ENCODE data around the gene GUK1.

Gene GUK1

GRCh38 chr1:228154670-228155571 lies 14.8 kb downstream of the GUK1 start:
- Histone ChIP-seq H3K4me1 (ENCODE audit: insufficient read depth, low read length) (peaks cover 2% of the 10 kb centered on the region; the same call in 1 of the 2 replicates), H3K9ac (ENCODE audit: low read depth, low read length) (no peak overlapping the region), H3K9me3 (ENCODE audit: control insufficient read depth, insufficient read depth, low read length) (no peaks in the 10 kb centered on the region), H3K36me3 (ENCODE audit: insufficient read depth, low read length) (no peaks in the 10 kb centered on the region)

DNA sequence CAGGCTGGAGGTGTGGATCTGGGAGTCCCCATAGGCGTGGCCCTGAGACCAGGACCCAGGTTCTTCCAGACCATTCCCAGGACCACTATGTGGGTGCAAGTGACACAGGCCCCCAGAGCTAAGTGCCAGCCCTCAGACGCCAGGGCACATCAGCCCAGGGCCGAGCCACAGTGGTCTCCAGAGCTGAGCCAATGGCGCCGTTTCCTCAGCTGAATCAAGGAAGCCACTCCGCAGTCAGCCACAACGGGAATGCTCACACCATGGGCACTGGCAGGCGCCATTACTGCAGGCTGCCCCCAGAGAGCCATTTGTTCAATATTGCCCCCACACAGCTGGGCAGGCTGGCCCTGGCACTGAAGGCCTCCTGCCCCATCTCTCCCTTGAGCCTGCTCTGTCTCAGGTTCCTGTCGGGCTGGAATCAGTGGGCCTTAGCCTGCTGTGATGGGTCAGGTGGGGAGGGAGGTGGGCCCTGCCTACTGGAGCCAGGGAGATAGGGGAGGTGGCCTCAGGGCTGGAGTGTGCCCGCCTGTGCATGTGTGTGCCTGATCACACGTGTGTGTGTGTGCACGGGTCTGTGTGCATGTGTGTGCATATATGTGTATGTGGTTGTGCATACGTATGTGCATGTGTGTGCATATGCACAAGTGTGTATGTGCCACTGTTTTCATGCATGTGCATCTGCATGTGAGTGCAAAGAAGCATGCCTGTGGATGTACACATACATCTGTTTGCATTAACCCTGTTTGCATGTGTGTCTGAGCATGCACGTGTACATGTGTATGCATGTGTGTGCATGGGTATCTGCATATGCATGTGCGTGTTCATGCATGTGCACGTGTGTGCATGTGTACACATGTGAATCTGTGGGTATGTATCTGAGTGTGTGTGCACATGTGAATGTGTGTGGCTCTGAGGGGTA lies 15.8 kb downstream of the GUK1 start:
- no peaks in the 10 kb centered on the region for H3K4me1 ChIP-seq (ENCODE audit: insufficient read depth, low read length)
- H3K36me3 ChIP-seq (ENCODE audit: insufficient read depth, low read length), result no peaks in the 10 kb centered on the region
- H3K9me3 ChIP-seq (ENCODE audit: control insufficient read depth, insufficient read depth, low read length), result no peaks in the 10 kb centered on the region
- no peak overlapping the region for H3K9ac ChIP-seq (ENCODE audit: low read depth, low read length)

DNA sequence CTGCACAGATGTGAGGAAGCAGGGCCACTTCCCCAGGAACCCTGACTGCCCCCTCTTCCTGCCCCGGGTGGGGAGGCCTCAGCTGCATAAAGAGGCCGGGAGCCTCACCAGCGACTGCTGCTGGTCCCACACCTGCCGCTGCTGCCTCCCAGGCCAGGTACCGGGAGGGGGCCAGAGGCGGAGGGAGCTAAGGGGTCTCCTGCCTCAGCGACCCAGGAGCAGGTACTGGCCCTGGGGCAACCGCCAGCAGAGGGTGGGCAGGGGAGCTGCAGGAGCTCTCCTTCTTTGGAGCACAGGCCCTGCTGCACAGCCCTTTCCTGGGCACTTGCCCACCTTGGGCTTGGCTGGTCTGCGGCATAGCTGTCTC lies 16.4 kb downstream of the GUK1 start:
- H3K9ac ChIP-seq (ENCODE audit: low read depth, low read length), result no peak overlapping the region
- H3K9me3 ChIP-seq (ENCODE audit: control insufficient read depth, insufficient read depth, low read length), result no peaks in the 10 kb centered on the region
- no peaks in the 10 kb centered on the region for H3K36me3 ChIP-seq (ENCODE audit: insufficient read depth, low read length)

DNA sequence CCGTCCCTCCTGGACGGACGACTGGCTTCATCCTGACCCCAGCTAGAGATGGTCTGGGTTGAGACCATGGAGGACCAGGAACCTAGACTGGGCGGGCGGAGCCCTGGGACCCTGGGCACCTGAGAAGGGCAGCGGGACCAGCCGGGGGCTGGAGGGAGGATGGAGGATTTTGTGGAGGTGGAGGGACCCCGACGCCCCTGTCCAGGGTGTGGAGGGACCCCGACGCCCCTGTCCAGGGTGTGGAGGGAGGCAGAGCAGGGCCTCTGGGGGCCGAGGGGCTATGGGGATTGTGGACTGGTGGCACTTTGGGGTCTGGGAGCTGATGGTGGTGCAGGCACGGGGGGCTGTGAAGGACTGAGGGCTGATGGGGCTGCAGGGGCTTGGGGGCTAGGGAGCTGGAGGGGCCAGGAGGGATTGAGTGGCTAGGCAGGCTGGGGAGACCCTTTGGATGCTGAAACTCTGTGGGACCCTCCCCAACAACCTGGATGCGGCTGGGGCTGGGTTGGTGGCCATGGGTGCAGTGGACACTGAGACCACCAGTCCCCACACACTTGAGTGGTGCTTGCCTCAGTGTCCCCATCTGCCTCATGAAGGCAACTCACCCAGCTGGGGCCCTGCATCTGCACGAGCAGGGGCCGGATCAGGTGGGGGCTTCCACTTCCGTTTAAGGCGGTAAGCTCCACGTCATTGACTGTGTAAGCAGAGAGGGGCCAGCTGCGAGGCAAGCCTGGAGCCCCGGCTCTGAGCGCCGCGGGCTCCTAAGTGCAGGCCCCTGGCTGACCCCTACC lies 17.1 kb downstream of the GUK1 start:
- H3K9me3 ChIP-seq (ENCODE audit: control insufficient read depth, insufficient read depth, low read length), result no peaks in the 10 kb centered on the region
- H3K9ac ChIP-seq (ENCODE audit: low read depth, low read length), result no peak overlapping the region
- peaks cover 4% of the 10 kb centered on the region; the same call in 1 of the 2 replicates for H3K4me1 ChIP-seq (ENCODE audit: insufficient read depth, low read length)
- H3K36me3 ChIP-seq (ENCODE audit: insufficient read depth, low read length), result no peaks in the 10 kb centered on the region

More for the DNA sequence above, 16.4 kb downstream of the GUK1 start:
- no peaks in the 10 kb centered on the region for H3K4me1 ChIP-seq (ENCODE audit: insufficient read depth, low read length)

DNA sequence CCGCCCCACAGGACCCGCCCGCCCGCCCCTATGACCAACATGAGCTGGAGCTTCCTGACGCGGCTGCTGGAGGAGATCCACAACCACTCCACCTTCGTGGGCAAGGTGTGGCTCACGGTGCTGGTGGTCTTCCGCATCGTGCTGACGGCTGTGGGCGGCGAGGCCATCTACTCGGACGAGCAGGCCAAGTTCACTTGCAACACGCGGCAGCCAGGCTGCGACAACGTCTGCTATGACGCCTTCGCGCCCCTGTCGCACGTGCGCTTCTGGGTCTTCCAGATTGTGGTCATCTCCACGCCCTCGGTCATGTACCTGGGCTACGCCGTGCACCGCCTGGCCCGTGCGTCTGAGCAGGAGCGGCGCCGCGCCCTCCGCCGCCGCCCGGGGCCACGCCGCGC lies 17.6 kb downstream of the GUK1 start:
- Histone ChIP-seq H3K4me1 (ENCODE audit: insufficient read depth, low read length) (peaks cover 10% of the 10 kb centered on the region; the same call in 1 of the 2 replicates), H3K9ac (ENCODE audit: low read depth, low read length) (no peak overlapping the region), H3K9me3 (ENCODE audit: control insufficient read depth, insufficient read depth, low read length) (no peaks in the 10 kb centered on the region), H3K36me3 (ENCODE audit: insufficient read depth, low read length) (no peaks in the 10 kb centered on the region)

DNA sequence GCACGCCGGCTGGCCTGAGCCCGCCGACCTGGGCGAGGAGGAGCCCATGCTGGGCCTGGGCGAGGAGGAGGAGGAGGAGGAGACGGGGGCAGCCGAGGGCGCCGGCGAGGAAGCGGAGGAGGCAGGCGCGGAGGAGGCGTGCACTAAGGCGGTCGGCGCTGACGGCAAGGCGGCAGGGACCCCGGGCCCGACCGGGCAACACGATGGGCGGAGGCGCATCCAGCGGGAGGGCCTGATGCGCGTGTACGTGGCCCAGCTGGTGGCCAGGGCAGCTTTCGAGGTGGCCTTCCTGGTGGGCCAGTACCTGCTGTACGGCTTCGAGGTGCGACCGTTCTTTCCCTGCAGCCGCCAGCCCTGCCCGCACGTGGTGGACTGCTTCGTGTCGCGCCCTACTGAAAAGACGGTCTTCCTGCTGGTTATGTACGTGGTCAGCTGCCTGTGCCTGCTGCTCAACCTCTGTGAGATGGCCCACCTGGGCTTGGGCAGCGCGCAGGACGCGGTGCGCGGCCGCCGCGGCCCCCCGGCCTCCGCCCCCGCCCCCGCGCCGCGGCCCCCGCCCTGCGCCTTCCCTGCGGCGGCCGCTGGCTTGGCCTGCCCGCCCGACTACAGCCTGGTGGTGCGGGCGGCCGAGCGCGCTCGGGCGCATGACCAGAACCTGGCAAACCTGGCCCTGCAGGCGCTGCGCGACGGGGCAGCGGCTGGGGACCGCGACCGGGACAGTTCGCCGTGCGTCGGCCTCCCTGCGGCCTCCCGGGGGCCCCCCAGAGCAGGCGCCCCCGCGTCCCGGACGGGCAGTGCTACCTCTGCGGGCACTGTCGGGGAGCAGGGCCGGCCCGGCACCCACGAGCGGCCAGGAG lies 18.3 kb downstream of the GUK1 start:
- no peak overlapping the region for H3K9ac ChIP-seq (ENCODE audit: low read depth, low read length)
- peaks cover 15% of the 10 kb centered on the region; the same call in 1 of the 2 replicates for H3K4me1 ChIP-seq (ENCODE audit: insufficient read depth, low read length)
- H3K36me3 ChIP-seq (ENCODE audit: insufficient read depth, low read length), result no peaks in the 10 kb centered on the region
- H3K9me3 ChIP-seq (ENCODE audit: control insufficient read depth, insufficient read depth, low read length), result no peaks in the 10 kb centered on the region

DNA sequence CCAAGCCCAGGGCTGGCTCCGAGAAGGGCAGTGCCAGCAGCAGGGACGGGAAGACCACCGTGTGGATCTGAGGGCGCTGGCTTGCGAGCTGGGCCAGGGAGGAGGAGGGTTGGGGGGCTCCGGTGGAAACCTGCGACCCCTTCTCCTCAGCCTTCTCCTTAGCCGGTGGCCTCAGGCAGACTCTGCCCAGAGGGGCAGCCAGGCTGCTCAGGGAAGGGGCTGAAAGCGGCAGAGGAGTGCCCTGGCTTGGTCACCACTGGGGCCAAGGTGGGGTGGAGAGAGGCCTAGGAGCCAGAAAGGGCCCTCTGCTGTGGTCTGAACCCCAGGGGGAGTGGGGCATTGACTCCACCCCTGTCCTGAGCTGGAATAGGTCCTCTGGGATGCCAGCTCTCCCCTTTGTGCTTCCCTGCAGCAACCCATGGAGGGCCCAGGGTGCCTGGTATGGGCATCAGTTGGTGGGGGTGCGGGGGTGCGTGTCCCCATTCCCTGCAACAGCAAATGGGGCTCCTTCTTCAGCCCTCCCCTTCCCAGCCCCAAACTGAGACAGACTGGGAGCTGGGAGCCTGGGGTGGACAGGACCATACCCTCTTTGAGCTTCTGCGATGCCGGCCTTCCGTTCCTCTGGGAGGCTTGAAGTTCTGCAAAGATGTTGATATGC lies 19.1 kb downstream of the GUK1 start:
- H3K4me1 ChIP-seq (ENCODE audit: insufficient read depth, low read length), result peaks cover 15% of the 10 kb centered on the region; the same call in 1 of the 2 replicates
- H3K9ac ChIP-seq (ENCODE audit: low read depth, low read length), result no peak overlapping the region
- H3K9me3 ChIP-seq (ENCODE audit: control insufficient read depth, insufficient read depth, low read length), result no peaks in the 10 kb centered on the region
- no peaks in the 10 kb centered on the region for H3K36me3 ChIP-seq (ENCODE audit: insufficient read depth, low read length)

DNA sequence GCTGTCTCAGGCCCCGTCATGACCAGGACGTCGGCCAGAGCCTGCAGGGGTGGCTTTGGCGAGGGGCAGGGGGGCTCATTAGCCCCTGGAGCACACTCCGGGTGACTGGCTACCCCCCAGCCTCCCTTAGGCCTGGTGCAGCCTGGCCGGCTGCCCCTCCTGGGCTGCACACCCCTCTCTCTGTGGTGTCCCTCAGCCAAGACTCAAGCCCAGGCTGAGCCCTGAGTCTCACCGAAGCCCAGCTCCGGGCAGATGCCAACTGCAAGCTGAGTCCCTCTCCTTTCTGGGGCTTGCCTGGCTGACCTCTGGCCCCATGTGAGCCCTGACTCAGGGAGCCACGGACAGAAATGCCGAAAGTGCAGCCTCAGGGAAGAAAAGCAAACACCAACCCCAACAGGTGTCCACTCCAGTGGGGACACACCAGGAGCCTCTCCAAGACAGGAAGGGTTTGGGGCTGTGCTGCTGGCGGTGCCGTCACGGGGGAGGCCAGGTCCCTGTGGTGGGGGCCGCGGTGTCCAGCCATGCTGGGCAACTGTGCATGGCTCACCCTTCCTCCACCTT lies 20.2 kb downstream of the GUK1 start:
- H3K4me1 ChIP-seq (ENCODE audit: insufficient read depth, low read length), result peaks cover 15% of the 10 kb centered on the region; the same call in 1 of the 2 replicates
- no peaks in the 10 kb centered on the region for H3K36me3 ChIP-seq (ENCODE audit: insufficient read depth, low read length)
- H3K9ac ChIP-seq (ENCODE audit: low read depth, low read length), result no peak overlapping the region
- no peaks in the 10 kb centered on the region for H3K9me3 ChIP-seq (ENCODE audit: control insufficient read depth, insufficient read depth, low read length)

GRCh38 chr1:228161362-228161761 lies 21.3 kb downstream of the GUK1 start:
- Histone ChIP-seq H3K9ac (ENCODE audit: low read depth, low read length) (no peak overlapping the region), H3K4me1 (ENCODE audit: insufficient read depth, low read length) (peaks cover 15% of the 10 kb centered on the region; the same call in 1 of the 2 replicates), H3K36me3 (ENCODE audit: insufficient read depth, low read length) (no peaks in the 10 kb centered on the region)

DNA sequence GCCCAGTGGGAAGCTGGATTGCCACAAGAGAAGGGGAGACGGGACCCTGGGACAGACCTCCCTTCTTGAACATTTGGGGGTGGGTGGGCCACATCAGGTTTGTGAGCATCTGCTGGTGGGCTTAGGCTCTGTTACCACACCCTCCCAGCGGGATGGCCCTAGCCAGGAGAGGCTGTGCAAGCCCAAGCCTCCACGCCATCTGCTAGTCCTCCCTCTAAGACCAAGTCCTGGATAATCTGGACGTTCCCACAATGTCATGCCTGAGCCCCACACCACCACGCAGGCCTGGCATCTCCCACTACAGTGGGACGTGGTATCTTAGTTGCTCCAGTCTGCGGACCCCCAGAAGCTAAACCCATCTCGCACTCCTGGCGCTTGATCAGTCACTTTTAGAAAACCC lies 21.8 kb downstream of the GUK1 start:
- Histone ChIP-seq H3K36me3 (ENCODE audit: insufficient read depth, low read length) (no peaks in the 10 kb centered on the region), H3K9me3 (ENCODE audit: control insufficient read depth, insufficient read depth, low read length) (no peaks in the 10 kb centered on the region), H3K4me1 (ENCODE audit: insufficient read depth, low read length) (peaks cover 15% of the 10 kb centered on the region; the same call in 1 of the 2 replicates), H3K9ac (ENCODE audit: low read depth, low read length) (no peak overlapping the region)

More at GRCh38 chr1:228161362-228161761, 21.3 kb downstream of the GUK1 start:
- H3K9me3 ChIP-seq (ENCODE audit: control insufficient read depth, insufficient read depth, low read length), result no peaks in the 10 kb centered on the region

GRCh38 chr1:228162286-228163006 lies 22.4 kb downstream of the GUK1 start:
- Histone ChIP-seq H3K9me3 (ENCODE audit: control insufficient read depth, insufficient read depth, low read length) (no peaks in the 10 kb centered on the region), H3K9ac (ENCODE audit: low read depth, low read length) (0 out of 2 replicates have a peak overlapping the region, but pooled peaks have one; percentile 20), H3K36me3 (ENCODE audit: insufficient read depth, low read length) (no peaks in the 10 kb centered on the region), H3K4me1 (ENCODE audit: insufficient read depth, low read length) (peaks cover 15% of the 10 kb centered on the region; the same call in 1 of the 2 replicates)
